ENCODE data around the gene UEVLD.

The UEVLD gene

GRCh38 chr11:18580113-18580766, 8.3 kb downstream of the UEVLD start:
- DNase-seq = no peak

GRCh38 chr11:18578975-18579598, 9.4 kb downstream of the UEVLD start:
- peak in 1 of 2 experiments; percentile 6 for DNase-seq

GRCh38 chr11:18575361-18575760, 13.2 kb downstream of the UEVLD start:
- DNase-seq = no peak

DNA sequence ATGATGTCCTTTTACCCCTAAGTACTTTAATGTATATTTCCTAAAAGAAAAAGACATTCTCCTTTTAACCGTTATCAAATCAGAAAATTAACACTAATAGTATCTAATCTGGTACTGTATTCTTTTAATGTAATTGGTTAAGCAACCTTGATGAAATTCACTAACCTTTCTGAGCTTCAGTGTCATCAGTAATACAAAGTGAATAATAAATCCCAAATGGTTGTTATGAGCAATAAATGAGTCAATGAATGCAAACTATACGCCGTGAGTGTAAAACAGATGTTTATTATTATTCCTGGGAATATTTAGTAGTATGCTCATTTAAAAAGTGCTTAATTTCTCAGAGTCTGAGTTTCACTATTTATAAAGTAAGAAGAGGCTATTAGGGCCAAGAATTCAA, 21.5 kb downstream of the UEVLD start:
- DNase-seq = no peak

GRCh38 chr11:18566406-18566805, 22.1 kb downstream of the UEVLD start:
- no peak for DNase-seq

DNA sequence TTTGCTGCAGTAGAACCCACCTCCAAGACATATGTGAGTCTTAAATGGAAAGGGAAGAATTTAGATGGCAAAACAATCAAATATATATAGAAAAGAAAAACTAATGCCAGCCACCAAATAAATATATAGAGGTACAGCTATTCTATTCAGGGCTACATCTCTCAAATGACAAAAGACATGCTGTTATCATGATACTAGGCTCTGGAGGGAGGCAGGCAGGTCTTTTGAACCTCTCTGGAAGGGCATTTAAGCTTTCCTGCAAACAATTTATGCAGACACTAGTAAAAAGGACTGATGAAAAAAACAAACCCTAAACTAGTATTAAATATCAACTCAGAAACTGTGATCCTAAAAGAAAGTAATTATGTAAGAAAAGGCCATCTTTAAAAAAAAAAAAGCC, 24.4 kb downstream of the UEVLD start:
- DNase-seq = no peak

- no peak for DNase-seq
These were observed 25.3 kb downstream of the UEVLD start for GRCh38 chr11:18563090-18563730.

DNA sequence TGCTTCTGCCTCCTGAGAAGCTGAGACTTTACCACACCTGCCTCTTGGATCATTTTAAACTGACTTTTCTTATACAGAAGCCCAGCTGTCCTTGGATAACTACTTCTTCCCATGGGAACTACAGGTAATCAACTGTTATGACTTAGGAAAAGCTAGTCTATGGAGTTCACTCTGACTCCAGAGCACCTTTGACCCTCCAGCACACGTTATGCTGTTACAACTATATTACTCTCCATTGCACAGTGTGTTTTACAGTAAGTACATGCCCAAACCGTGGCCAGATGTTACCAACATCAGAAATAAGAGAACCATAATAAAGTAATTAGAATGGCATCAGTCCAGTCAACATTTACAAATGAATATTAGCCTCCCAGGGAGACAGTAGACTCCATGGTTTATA, 40.5 kb downstream of the UEVLD start:
- DNase-seq = no peak

GRCh38 chr11:18540207-18541009, 48.1 kb downstream of the UEVLD start:
- no peak for DNase-seq

- no peak for DNase-seq
These were observed 52.3 kb downstream of the UEVLD start for GRCh38 chr11:18536209-18536608.

DNA sequence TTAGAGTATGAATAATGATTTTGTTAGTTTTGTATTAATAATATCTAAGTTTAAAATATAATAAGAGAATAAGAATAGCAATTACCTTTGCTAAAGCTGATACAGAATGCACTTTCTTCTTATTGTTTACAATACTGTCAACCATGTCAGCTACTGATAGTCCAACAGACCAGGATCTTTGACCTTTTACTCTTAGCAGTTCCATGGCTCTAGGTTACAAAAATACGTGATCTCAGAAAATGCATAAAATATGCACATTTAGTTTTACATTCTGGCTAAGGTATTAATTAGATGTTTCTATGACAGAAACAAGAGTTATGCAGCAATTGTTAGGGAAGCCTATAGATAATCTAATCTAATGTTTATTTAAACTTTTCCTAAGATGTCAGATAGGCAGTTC, 54.3 kb downstream of the UEVLD start:
- no peak for DNase-seq

GRCh38 chr11:18533365-18533764, 55.2 kb downstream of the UEVLD start:
- no peak for DNase-seq

GRCh38 chr11:18527512-18527911, 61.0 kb downstream of the UEVLD start:
- DNase-seq = no peak

- DNase-seq = peak; percentile 94 to 95
These were observed 61.8 kb downstream of the UEVLD start, which contains the start of gene TSG101 for GRCh38 chr11:18526521-18527296. TSS of gene TSG101 (minus strand) at chr11:18526942. CDS start at chr11:18526816, 126 bp downstream.

- no peak for DNase-seq
These were observed 62.4 kb downstream of the UEVLD start for GRCh38 chr11:18526130-18526520.

DNA sequence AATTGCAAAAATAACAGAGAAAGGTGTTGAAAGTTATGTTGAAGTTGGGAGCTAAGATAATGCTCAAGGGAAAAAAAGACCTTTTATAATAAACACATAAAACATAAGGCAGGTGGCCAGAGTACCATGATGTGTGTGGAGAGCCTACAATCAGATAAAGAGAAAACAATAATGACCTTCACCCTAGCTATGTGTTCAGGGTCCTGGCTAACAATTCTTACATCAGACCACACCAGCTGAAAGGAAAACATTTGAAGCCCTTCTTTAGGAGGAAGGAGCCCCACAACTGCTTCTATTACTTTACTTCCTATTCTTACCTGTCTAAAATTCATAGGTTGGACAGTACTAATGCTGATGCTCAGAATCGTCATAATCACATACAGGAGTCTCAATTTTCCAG, 64.3 kb downstream of the UEVLD start:
- DNase-seq = no peak

GRCh38 chr11:18523084-18523483, 65.5 kb downstream of the UEVLD start:
- no peak for DNase-seq

- no peak for DNase-seq
These were observed 66.1 kb downstream of the UEVLD start for GRCh38 chr11:18522388-18522787.

GRCh38 chr11:18521122-18521521, 67.4 kb downstream of the UEVLD start:
- no peak for DNase-seq

DNA sequence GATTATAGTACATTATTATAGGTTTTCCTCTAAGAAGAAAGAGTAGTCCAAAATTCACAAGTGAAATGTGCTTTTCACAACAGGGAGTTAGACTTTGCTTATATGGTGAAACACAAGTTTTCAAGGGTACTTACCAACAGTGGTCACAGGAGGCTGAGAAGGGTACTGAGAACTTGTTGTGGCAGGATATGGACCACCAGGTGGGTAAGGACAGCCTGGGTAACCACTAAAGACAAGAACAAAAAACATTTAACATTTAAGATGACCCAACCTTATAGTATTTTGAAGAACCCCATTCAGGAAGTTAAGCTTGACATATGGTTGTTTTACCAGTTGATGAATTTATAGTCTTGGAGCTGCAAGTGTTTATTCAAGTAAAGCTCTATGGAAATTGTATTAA, 86.2 kb downstream of the UEVLD start:
- DNase-seq = no peak

DNA sequence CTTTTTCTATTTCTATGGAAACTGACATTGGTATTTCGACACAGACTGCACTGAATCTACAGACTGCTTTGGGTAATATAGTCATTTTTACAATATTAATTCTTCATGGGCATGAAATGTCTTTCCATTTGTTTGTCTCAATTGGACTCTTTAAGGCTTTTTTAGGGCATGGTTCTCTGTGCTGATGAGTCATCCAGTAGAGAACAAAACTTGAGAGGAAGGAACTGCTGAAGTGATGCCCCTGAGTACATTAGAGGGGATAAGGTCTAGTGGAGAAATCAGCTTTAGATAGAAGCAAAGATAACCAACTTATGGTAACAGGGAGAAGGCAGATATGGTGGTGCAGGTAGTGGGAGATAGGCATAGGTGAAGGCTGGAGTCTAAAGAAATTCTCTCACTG, 86.9 kb downstream of the UEVLD start:
- no peak for DNase-seq

DNA sequence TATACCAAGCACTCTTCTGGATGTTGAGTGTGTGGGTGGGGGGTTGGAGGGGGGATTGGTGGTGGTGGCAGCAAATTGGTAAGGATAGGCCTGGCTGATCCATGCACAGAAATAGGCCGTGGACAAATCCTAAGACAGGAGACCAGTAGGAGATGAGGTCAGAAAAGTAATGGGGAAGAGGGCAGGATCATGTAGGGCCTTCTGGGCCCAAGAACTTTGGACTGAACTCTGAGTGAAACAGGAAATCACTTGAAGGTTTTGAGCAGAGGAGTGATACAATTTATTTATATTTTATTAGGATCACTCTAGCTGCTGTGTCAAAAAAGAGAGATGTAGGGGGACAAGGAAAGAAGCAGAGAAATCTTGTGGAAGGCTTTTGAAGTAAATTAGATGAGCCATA, 90.5 kb downstream of the UEVLD start:
- no peak for DNase-seq

- DNase-seq = no peak
These were observed 92.8 kb downstream of the UEVLD start for GRCh38 chr11:18495703-18496102.

Data from activated CD4-positive, alpha-beta T cell treated with anti-CD3 and anti-CD28 coated beads, Interleukin-2, amount 50 U/mL, for 48 hours (primary cell).